Keratinocyte (primary cell): Measurements from ENCODE around the gene PRR23A.

ENCODE experiments used
- CTCF ChIP-seq, 3 experiments: IDR thresholded peaks in 1 of 3; conservative IDR thresholded peaks in 1 of 3; optimal IDR thresholded peaks in 1 of 3; 2 replicates in 2 of 3; 3 replicates in 1 of 3; pipeline versions ENCODE3 to v1.5.1; 2011; ENCODE audit warnings: low read length in 3 of 3, mild to moderate bottlenecking in 3 of 3, moderate library complexity in 2 of 3, control low read depth in 1 of 3, inconsistent platforms in 1 of 3; ENCODE audit not compliant: insufficient read depth in 2 of 3; ENCODE audit errors: extremely low read depth in 1 of 3
- EZH2 ChIP-seq: IDR thresholded peaks from one replicate; pipeline ENCODE4 v1.6.1; 2012; ENCODE audit warnings: inconsistent platforms, mild to moderate bottlenecking, low read length, moderate library complexity

GRCh38 chr3:139020036-139020867 lies 14.2 kb upstream of the PRR23A start:
- TF ChIP-seq EZH2 = no peak
- TF ChIP-seq CTCF (optimal IDR thresholded peaks at IDR 0.05 in 1 of 3, IDR thresholded peaks at IDR 0.05 in 1 of 3, conservative IDR thresholded peaks at IDR 0.05 in 1 of 3; ENCODE audit: extremely low read depth in 1 of 3, insufficient read depth in 2 of 3, low read length in 3 of 3) = no peak
